GM19463 (cell line): Measurements from ENCODE around the gene HAGH.
"Not testable (repeated sequence)": the region's sequence is repeated elsewhere in the genome, so short reads cannot be mapped to it uniquely, and the experiment has no call there.

Experiments
- ATAC-seq: cut with Tn5 transposase; IDR thresholded peaks from one replicate; pipeline ENCODE4 v1.9.1; 2021; ENCODE audit warnings: mild to moderate bottlenecking, moderate library complexity; ENCODE audit not compliant: unreplicated experiment

The HAGH gene

GRCh38 chr16:1815461-1815860 is 11.2 kb downstream of the HAGH start:
- no peak for ATAC-seq

GRCh38 chr16:1812732-1813163 is 13.9 kb downstream of the HAGH start:
- no peak for ATAC-seq

- ATAC-seq, result no peak
Measured at GRCh38 chr16:1810536-1810935, 16.1 kb downstream of the HAGH start.

GRCh38 chr16:1810106-1810505 is 16.5 kb downstream of the HAGH start:
- ATAC-seq, result no peak

GRCh38 chr16:1809281-1809801 is 17.3 kb downstream of the HAGH start:
- no peak for ATAC-seq

GRCh38 chr16:1808691-1809090 is 17.9 kb downstream of the HAGH start:
- ATAC-seq, result no peak

- ATAC-seq, result no peak
Measured at GRCh38 chr16:1807626-1808025, 19.0 kb downstream of the HAGH start.

- no peak for ATAC-seq
Measured at GRCh38 chr16:1800701-1801100, 25.9 kb downstream of the HAGH start.

GRCh38 chr16:1799263-1799662 is 27.4 kb downstream of the HAGH start:
- ATAC-seq, result not testable (repeated sequence)

GRCh38 chr16:1794908-1795666 is 31.5 kb downstream of the HAGH start:
- ATAC-seq, result no peak

- no peak for ATAC-seq
Measured at GRCh38 chr16:1794221-1794871, 32.3 kb downstream of the HAGH start.

- no peak for ATAC-seq
Measured at GRCh38 chr16:1793578-1794220, 32.9 kb downstream of the HAGH start, which contains the start of gene IGFALS. TSS of gene IGFALS (minus strand) at chr16:1793705. CDS start at chr16:1793652, 53 bp downstream.

- no peak for ATAC-seq
Measured at GRCh38 chr16:1792836-1793577, 33.6 kb downstream of the HAGH start.

- ATAC-seq, result no peak
Measured at GRCh38 chr16:1791943-1792812, 34.4 kb downstream of the HAGH start.

GRCh38 chr16:1791256-1791942 is 35.2 kb downstream of the HAGH start:
- no peak for ATAC-seq

- ATAC-seq, result no peak
Measured at GRCh38 chr16:1790611-1791255, 35.9 kb downstream of the HAGH start.

- ATAC-seq, result no peak
Measured at GRCh38 chr16:1790261-1790610, 36.4 kb downstream of the HAGH start.

GRCh38 chr16:1789643-1790045 is 37.0 kb downstream of the HAGH start:
- no peak for ATAC-seq

GRCh38 chr16:1788708-1789100 is 37.9 kb downstream of the HAGH start:
- no peak for ATAC-seq
